Natural killer cell (primary cell): Measurements from ENCODE around the gene ERBIN. TPM values are rescaled to one million over a fixed set of nuclear protein-coding genes. Genes with fewer than 3 reads are reported as not detected.

ENCODE experiments used
- ATAC-seq, 3 donors: fragments of 150-1000 bp in 2 of 3; fragments of 200-7000 bp in 1 of 3; cut with Tn5 transposase; 1 replicate in 1 of 3; 2 replicates in 2 of 3; pipeline ENCODE4 v1.10.0; 2021; ENCODE audit warnings: mild to moderate bottlenecking in 2 of 3, moderate library complexity in 2 of 3
- DNase-seq, 2 donors: peaks; one replicate each; pipeline versions ENCODE4 v3.0.0 to v3.0.0-alpha.2; 2013 to 2021; ENCODE audit warnings: mixed read lengths in 1 of 2
- H3K27ac ChIP-seq: one replicate; pipeline ENCODE4 v1.5.1; 2013; ENCODE audit warnings: mild to moderate bottlenecking, low read length
- H3K27me3 ChIP-seq: one replicate; pipeline ENCODE4 v1.6.1; 2013; ENCODE audit warnings: low read length; ENCODE audit not compliant: control insufficient read depth, insufficient read depth
- H3K36me3 ChIP-seq: one replicate; pipeline ENCODE4 v1.6.1; 2013; ENCODE audit warnings: low read length; ENCODE audit not compliant: control insufficient read depth, insufficient read depth
- H3K4me1 ChIP-seq: one replicate; pipeline ENCODE4 v1.6.1; 2013; ENCODE audit warnings: low read length; ENCODE audit not compliant: control insufficient read depth, insufficient read depth
- H3K4me3 ChIP-seq: one replicate; pipeline ENCODE4 v1.5.1; 2013; ENCODE audit warnings: low read length
- H3K9me3 ChIP-seq: one replicate; pipeline ENCODE4 v1.6.1; 2013; ENCODE audit warnings: low read length; ENCODE audit not compliant: control insufficient read depth, insufficient read depth
- H3K27ac Mint-ChIP-seq, 2 donors: one replicate each; pipeline ENCODE4 v1.8.0; 2022; ENCODE audit warnings: mild to moderate bottlenecking in 2 of 2, mixed read lengths in 2 of 2, moderate library complexity in 1 of 2
- H3K27me3 Mint-ChIP-seq, 2 donors: one replicate each; pipeline ENCODE4 v1.8.0; 2022; ENCODE audit warnings: low read depth in 2 of 2, mixed read lengths in 2 of 2
- H3K36me3 Mint-ChIP-seq: one replicate; pipeline ENCODE4 v1.8.0; 2022; ENCODE audit warnings: mixed read lengths
- H3K4me1 Mint-ChIP-seq, 2 donors: one replicate each; pipeline ENCODE4 v1.8.0; 2022; ENCODE audit warnings: mixed read lengths in 2 of 2
- H3K4me3 Mint-ChIP-seq: one replicate; pipeline ENCODE4 v1.8.0; 2022; ENCODE audit warnings: mild to moderate bottlenecking, moderate library complexity, mixed read lengths
- H3K9me3 Mint-ChIP-seq, 2 donors: one replicate each; pipeline ENCODE4 v1.8.0; 2022; ENCODE audit warnings: mixed read lengths in 2 of 2
- WGBS: methylation state at CpG from one replicate; pipeline ENCODE4 v1.1.7; 2013; ENCODE audit warnings: missing lambda C conversion rate; ENCODE audit not compliant: insufficient coverage; 5-methylcytosine and 5-hydroxymethylcytosine counted together
- intact Hi-C: fragments of 100-400 bp; cut with micrococcal nuclease; formaldehyde crosslinking; loops from one replicate; pipeline ENCODE4 v1.14.2; 2022
- total RNA-seq, 4 donors: library from RNA; stranded (reverse); fragments of 120-200 nt in 1 of 4; gene quantifications; one replicate each; pipeline versions ENCODE4 v1.2.3 to v1.2.4, GENCODE V29; 2013 to 2022
- TF ChIP-seq, protein P1 (sequence below): fragments of 200-600 bp; IDR thresholded peaks from one replicate; pipeline ENCODE4 v1.8.0; 2022; ENCODE audit warnings: antibody characterized with exemption

ERBIN gene
- total RNA-seq, 3 donors from 2014 or later (not counting 1 experiment from before 2014, with no cell fraction given): 153 to 171 (median 166) TPM

DNA sequence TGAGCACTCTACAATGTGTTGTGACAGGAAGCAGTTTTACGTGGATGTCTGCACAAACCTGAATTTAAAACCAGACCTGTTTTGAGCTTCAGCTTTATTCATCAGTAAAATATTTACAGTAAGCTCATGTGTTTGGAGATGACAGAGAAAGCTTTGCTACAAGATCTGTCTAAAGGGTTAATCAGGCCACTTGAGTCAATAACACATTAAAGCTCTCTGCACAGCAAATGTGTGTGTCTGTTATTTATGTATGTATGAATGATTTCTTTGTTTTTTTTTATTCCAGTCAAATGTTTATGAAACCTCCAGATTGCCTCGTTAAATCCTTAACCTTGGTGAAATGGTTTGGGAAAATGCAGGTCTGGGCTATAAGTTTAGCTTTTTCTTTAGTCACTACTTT lies 140.5 kb downstream of the ERBIN start:
- H3K27me3 Mint-ChIP-seq: no peaks in the 10 kb centered on the region
- Histone ChIP-seq H3K27ac (no peak overlapping the region), H3K4me3 (no peak overlapping the region), H3K9me3 (no peaks in the 10 kb centered on the region), H3K4me1 (no peaks in the 10 kb centered on the region), H3K36me3 (peaks cover 36% of the 10 kb centered on the region), H3K27me3 (no peaks in the 10 kb centered on the region)
- WGBS: 92% methylated on average over 2 of the region's 2 CpGs
- no peaks in the 10 kb centered on the region for H3K9me3 Mint-ChIP-seq
- TF ChIP-seq, protein P1, sequence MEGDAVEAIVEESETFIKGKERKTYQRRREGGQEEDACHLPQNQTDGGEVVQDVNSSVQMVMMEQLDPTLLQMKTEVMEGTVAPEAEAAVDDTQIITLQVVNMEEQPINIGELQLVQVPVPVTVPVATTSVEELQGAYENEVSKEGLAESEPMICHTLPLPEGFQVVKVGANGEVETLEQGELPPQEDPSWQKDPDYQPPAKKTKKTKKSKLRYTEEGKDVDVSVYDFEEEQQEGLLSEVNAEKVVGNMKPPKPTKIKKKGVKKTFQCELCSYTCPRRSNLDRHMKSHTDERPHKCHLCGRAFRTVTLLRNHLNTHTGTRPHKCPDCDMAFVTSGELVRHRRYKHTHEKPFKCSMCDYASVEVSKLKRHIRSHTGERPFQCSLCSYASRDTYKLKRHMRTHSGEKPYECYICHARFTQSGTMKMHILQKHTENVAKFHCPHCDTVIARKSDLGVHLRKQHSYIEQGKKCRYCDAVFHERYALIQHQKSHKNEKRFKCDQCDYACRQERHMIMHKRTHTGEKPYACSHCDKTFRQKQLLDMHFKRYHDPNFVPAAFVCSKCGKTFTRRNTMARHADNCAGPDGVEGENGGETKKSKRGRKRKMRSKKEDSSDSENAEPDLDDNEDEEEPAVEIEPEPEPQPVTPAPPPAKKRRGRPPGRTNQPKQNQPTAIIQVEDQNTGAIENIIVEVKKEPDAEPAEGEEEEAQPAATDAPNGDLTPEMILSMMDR: no peak
- DNase-seq (no peak), ATAC-seq (no peak)
- intact Hi-C loops: no loop called here
- peak overlapping the region in 1 of 2 donors; percentile 72 for H3K27ac Mint-ChIP-seq
- H3K36me3 Mint-ChIP-seq: peaks cover 7% of the 10 kb centered on the region
- H3K4me1 Mint-ChIP-seq: peaks cover 37 to 41% of the 10 kb centered on the region in 2 donors
- no peak overlapping the region for H3K4me3 Mint-ChIP-seq

DNA sequence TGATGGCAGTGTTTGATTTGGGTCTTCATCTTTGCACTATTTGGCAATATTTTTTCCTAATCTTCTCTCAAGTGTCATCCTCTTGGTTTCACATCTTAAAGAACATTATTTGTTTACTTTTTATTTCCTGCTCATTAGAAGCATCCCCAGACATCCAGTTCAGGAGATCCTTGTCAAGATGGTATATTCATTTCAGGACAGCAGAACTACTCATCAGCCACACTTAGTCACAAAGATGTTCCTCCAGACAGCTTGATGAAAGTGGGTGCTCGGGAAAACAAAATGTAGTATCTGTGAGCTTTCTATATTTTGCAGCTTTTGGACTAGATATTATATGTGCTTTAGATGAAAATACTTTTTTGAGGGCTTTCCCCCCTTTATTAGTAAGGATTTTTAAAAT lies 145.7 kb downstream of the ERBIN start:
- Mint-ChIP-seq H3K27ac (peak overlapping the region in 1 of 2 donors; percentile 56), H3K27me3 (no peaks in the 10 kb centered on the region), H3K4me1 (peaks cover 8 to 11% of the 10 kb centered on the region in 2 donors), H3K36me3 (no peaks in the 10 kb centered on the region), H3K9me3 (no peaks in the 10 kb centered on the region), H3K4me3 (no peak overlapping the region)
- H3K36me3 ChIP-seq: peaks cover 51% of the 10 kb centered on the region
- H3K4me1 ChIP-seq: no peaks in the 10 kb centered on the region
- intact Hi-C loops: no loop called here
- H3K27ac ChIP-seq: no peak overlapping the region
- ATAC-seq (no peak), DNase-seq (no peak)
- H3K27me3 ChIP-seq: no peaks in the 10 kb centered on the region
- H3K9me3 ChIP-seq: no peaks in the 10 kb centered on the region
- 83% methylated on average over 1 of the region's 1 CpG for WGBS
- no peak overlapping the region for H3K4me3 ChIP-seq
- TF ChIP-seq, protein P1: no peak

DNA sequence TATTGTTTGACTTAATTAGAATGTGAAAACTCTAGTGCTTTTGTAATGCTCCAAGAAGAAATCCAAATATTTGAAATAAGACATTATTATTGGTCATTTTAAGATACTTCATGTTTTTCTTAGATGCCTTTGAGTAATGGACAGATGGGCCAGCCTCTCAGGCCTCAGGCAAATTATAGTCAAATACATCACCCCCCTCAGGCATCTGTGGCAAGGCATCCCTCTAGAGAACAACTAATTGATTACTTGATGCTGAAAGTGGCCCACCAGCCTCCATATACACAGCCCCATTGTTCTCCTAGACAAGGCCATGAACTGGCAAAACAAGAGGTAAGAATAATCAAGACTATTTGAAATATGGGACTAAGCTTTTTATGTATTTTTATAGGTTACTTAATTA lies 148.5 kb downstream of the ERBIN start:
- H3K27ac ChIP-seq: no peak overlapping the region

DNA sequence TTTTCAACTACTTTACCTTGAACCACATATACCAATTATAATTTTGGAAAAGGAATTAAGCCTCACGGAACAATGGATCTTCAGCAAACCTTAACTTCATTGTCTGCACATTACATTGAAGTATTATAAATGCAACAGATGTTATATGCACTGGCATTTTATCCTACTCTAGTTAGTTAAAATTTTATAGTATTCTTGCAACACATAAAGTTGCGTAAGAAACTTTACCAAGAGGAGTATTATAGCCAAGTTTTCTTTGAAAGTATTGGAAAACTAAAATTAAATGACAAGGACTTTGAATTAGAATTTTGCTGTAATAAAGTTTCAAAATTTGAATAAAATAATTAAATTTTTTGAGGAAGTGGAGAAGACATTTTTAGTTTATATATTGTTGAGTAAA lies 154.3 kb downstream of the ERBIN start:
- Mint-ChIP-seq H3K27ac (no peak overlapping the region), H3K36me3 (peaks cover 14% of the 10 kb centered on the region), H3K27me3 (no peaks in the 10 kb centered on the region), H3K4me1 (peaks cover 6 to 7% of the 10 kb centered on the region in 2 donors), H3K4me3 (no peak overlapping the region), H3K9me3 (no peaks in the 10 kb centered on the region)
- H3K27me3 ChIP-seq: no peaks in the 10 kb centered on the region
- no peak overlapping the region for H3K4me3 ChIP-seq
- no peak for ATAC-seq
- TF ChIP-seq, protein P1: no peak
- no peaks in the 10 kb centered on the region for H3K4me1 ChIP-seq
- H3K9me3 ChIP-seq: no peaks in the 10 kb centered on the region
- no peak overlapping the region for H3K27ac ChIP-seq
- intact Hi-C loops: no loop called here
- peaks cover 18% of the 10 kb centered on the region for H3K36me3 ChIP-seq
- 100% methylated on average over 1 of the region's 2 CpGs for WGBS
- no peak for DNase-seq

More for the DNA sequence above, 148.5 kb downstream of the ERBIN start:
- Histone ChIP-seq H3K4me3 (no peak overlapping the region), H3K9me3 (no peaks in the 10 kb centered on the region), H3K4me1 (no peaks in the 10 kb centered on the region), H3K27me3 (no peaks in the 10 kb centered on the region), H3K36me3 (peaks cover 44% of the 10 kb centered on the region)
- intact Hi-C loops: no loop called here
- H3K36me3 Mint-ChIP-seq: peaks cover 14% of the 10 kb centered on the region
- DNase-seq (no peak), ATAC-seq (no peak)
- no peaks in the 10 kb centered on the region for H3K9me3 Mint-ChIP-seq
- no peaks in the 10 kb centered on the region for H3K27me3 Mint-ChIP-seq
- TF ChIP-seq, protein P1: no peak
- H3K4me3 Mint-ChIP-seq: no peak overlapping the region
- peaks cover 4 to 18% of the 10 kb centered on the region in 2 donors for H3K4me1 Mint-ChIP-seq
- no peak overlapping the region for H3K27ac Mint-ChIP-seq
